ENCODE measurements around the gene DOCK3. TPM values are rescaled to one million over a fixed set of nuclear protein-coding genes. Genes with fewer than 3 reads are reported as not detected.
"Not testable (repeated sequence)": the region's sequence is repeated elsewhere in the genome, so short reads cannot be mapped to it uniquely, and the experiment has no call there.

The DOCK3 gene
- total RNA-seq, 6 donors from 2014 or later, result 0.15 to 3.1 (median 0.88) TPM

DNA sequence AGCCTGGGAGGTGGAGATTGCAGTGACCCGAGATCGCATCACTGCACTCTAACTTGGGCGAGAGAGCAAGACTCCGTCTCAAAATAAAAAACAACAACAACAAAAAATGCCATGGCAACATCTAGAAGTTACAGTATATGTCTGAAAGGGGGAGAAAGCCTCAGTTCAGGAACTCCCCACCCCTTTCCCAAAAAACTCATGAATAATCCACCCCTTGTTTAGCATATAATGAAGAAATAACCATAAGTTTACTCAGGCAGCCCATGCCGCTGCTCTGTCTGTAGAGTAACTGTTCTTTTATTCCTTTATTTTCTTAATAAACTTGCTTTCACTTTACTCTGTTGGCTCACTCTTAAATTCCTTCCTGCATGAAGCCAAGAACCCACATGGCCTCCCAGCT, 145.2 kb downstream of the DOCK3 start:
- WGBS, 2 donors, result 87 to 94% methylated on average over 5 of the region's 5 CpGs
- Histone ChIP-seq H3K9me3 (no peaks in the 10 kb centered on the region), H3K36me3 (no peaks in the 10 kb centered on the region), H3K27ac (no peak overlapping the region), H3K4me1 (no peaks in the 10 kb centered on the region), H3K4me3 (no peak overlapping the region), H3K27me3 (no peaks in the 10 kb centered on the region)
- ATAC-seq (ENCODE audit: low FRiP score in 2 of 2) (no peak), DNase-seq (no peak)
- TF ChIP-seq POLR2A (IDR thresholded peaks at IDR 0.05) (no peak), POLR2AphosphoS5 (IDR thresholded peaks at IDR 0.05) (no peak), EP300 (IDR thresholded peaks at IDR 0.05) (no peak)
- TF ChIP-seq, protein P1, sequence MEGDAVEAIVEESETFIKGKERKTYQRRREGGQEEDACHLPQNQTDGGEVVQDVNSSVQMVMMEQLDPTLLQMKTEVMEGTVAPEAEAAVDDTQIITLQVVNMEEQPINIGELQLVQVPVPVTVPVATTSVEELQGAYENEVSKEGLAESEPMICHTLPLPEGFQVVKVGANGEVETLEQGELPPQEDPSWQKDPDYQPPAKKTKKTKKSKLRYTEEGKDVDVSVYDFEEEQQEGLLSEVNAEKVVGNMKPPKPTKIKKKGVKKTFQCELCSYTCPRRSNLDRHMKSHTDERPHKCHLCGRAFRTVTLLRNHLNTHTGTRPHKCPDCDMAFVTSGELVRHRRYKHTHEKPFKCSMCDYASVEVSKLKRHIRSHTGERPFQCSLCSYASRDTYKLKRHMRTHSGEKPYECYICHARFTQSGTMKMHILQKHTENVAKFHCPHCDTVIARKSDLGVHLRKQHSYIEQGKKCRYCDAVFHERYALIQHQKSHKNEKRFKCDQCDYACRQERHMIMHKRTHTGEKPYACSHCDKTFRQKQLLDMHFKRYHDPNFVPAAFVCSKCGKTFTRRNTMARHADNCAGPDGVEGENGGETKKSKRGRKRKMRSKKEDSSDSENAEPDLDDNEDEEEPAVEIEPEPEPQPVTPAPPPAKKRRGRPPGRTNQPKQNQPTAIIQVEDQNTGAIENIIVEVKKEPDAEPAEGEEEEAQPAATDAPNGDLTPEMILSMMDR (IDR thresholded peaks at IDR 0.05), result no peak

GRCh38 chr3:50825841-50826240, 151.1 kb downstream of the DOCK3 start:
- Histone ChIP-seq H3K36me3 (no peaks in the 10 kb centered on the region), H3K4me3 (no peak overlapping the region), H3K27me3 (no peaks in the 10 kb centered on the region), H3K27ac (no peak overlapping the region), H3K4me1 (no peaks in the 10 kb centered on the region), H3K9me3 (no peaks in the 10 kb centered on the region)
- WGBS, 2 donors, result 44 to 56% methylated on average over 1 of the region's 1 CpG
- DNase-seq (no peak), ATAC-seq (ENCODE audit: low FRiP score in 2 of 2) (no peak)
- TF ChIP-seq, protein P1 (IDR thresholded peaks at IDR 0.05), result no peak
- no peak for TF ChIP-seq EP300 (IDR thresholded peaks at IDR 0.05)

GRCh38 chr3:50830451-50830850, 155.7 kb downstream of the DOCK3 start:
- DNase-seq (no peak), ATAC-seq (ENCODE audit: low FRiP score in 2 of 2) (no peak)
- H3K27ac ChIP-seq, result no peak overlapping the region
- no peaks in the 10 kb centered on the region for H3K36me3 ChIP-seq
- 88 to 93% methylated on average over 3 of the region's 3 CpGs for WGBS, 2 donors
- H3K4me3 ChIP-seq, result no peak overlapping the region
- no peaks in the 10 kb centered on the region for H3K27me3 ChIP-seq
- peaks cover 0 to 6% (median 0%) of the 10 kb centered on the region in 4 donors for H3K9me3 ChIP-seq
- no peak for TF ChIP-seq EP300 (IDR thresholded peaks at IDR 0.05)
- TF ChIP-seq, protein P1 (IDR thresholded peaks at IDR 0.05), result no peak
- TF ChIP-seq POLR2AphosphoS5 (IDR thresholded peaks at IDR 0.05), result no peak
- TF ChIP-seq POLR2A (IDR thresholded peaks at IDR 0.05), result no peak
- H3K4me1 ChIP-seq, result no peaks in the 10 kb centered on the region

- not testable (repeated sequence) for H3K27ac ChIP-seq; H3K36me3 ChIP-seq; H3K9me3 ChIP-seq; DNase-seq; H3K27me3 ChIP-seq; ATAC-seq (ENCODE audit: low FRiP score in 2 of 2); H3K4me1 ChIP-seq; H3K4me3 ChIP-seq
- 95 to 96% methylated on average over 2 of the region's 2 CpGs for WGBS, 2 donors
Observed at GRCh38 chr3:50831009-50831408, 156.3 kb downstream of the DOCK3 start.

DNA sequence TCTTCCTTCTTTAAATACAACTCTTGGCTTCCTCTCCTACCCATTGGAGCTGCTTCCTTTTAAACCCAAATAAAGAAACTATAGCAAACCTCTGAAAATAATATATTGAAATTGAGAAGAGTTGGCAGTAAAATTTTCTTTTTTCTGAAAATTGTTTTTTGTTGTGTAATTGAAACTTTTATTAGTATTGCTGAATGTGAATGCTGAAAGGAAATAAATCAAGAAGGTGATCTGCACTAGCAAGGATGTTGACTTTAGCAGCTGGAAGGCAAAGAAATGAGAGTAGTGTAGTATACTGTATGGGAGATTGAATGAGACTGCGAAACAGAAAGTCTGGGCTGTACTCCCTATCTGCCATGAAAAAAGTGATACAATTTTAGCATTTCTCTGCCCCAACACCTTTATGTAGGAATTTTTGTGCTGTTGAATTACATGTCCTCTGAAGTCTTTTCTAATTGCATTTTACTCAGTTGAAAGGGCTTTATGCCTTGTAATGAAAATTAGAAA, 166.3 kb downstream of the DOCK3 start:
- ATAC-seq (ENCODE audit: low FRiP score in 2 of 2) (no peak), DNase-seq (no peak)
- Histone ChIP-seq H3K27ac (no peak overlapping the region), H3K4me1 (no peaks in the 10 kb centered on the region), H3K27me3 (no peaks in the 10 kb centered on the region), H3K36me3 (no peaks in the 10 kb centered on the region), H3K4me3 (no peak overlapping the region), H3K9me3 (no peaks in the 10 kb centered on the region)
- WGBS, 2 donors, result 38 to 91% methylated on average over 1 of the region's 1 CpG
- TF ChIP-seq POLR2A (IDR thresholded peaks at IDR 0.05) (no peak), EP300 (IDR thresholded peaks at IDR 0.05) (no peak), POLR2AphosphoS5 (IDR thresholded peaks at IDR 0.05) (no peak)
- TF ChIP-seq, protein P1 (IDR thresholded peaks at IDR 0.05), result no peak
